ENCODE data around the gene VAV2. TPM values are rescaled to one million over a fixed set of nuclear protein-coding genes. Genes with fewer than 3 reads are reported as not detected.

Gene VAV2
- total and polyA plus RNA-seq, 2 experiments from 2014 or later = 8.1 to 28.9 TPM

- ATAC-seq = no peak
- H3K27me3 ChIP-seq (ENCODE audit: insufficient read depth) = no peaks in the 10 kb centered on the region
- no peak overlapping the region for H3K27ac ChIP-seq (ENCODE audit: low read depth)
- H3K4me2 ChIP-seq = no peak overlapping the region
- peaks cover 13% of the 10 kb centered on the region; the same call in 1 of the 2 replicates for H4K20me1 ChIP-seq (replicated peaks; ENCODE audit: insufficient read depth)
- Mint-ChIP-seq H3K27ac (0 out of 2 replicates have a peak overlapping the region, but pooled peaks have one; percentile 72), H3K4me1 (peaks cover 15% of the 10 kb centered on the region), H3K4me3 (no peak overlapping the region), H3K9me3 (no peaks in the 10 kb centered on the region; the same call in 2 of the 3 replicates), H3K27me3 (ENCODE audit: insufficient read depth, low read depth, poor library complexity) (peaks cover 12% of the 10 kb centered on the region), H3K36me3 (ENCODE audit: low read depth) (no peaks in the 10 kb centered on the region)
- H2AFZ ChIP-seq = no peak overlapping the region
- DNase-seq (ENCODE audit: low spot score) = no peak
- H3F3A ChIP-seq (replicated peaks; ENCODE audit: low read depth) = no peaks in the 10 kb centered on the region
- H3K4me3 ChIP-seq = no peak overlapping the region
- peaks cover 61% of the 10 kb centered on the region for H3K79me2 ChIP-seq (replicated peaks; ENCODE audit: insufficient read depth)
- H3K9me2 ChIP-seq (ENCODE audit: insufficient read depth) = no peaks in the 10 kb centered on the region
- no peaks in the 10 kb centered on the region for H3K4me1 ChIP-seq (ENCODE audit: insufficient read depth)
- TF ChIP-seq CREB1 (CRISPR knock-in tag; IDR thresholded peaks at IDR 0.05; ENCODE audit: low read depth) (no peak), JUNB (IDR thresholded peaks at IDR 0.05; ENCODE audit: unreplicated experiment) (no peak), ZNF114 (CRISPR knock-in tag; IDR thresholded peaks at IDR 0.05) (no peak), STAT1 (IDR thresholded peaks at IDR 0.05; ENCODE audit: unreplicated experiment) (no peak), CTCF (conservative IDR thresholded peaks at IDR 0.05; ENCODE audit: low read depth in 2 of 2) (no peak), ZNF331 (CRISPR knock-in tag; IDR thresholded peaks at IDR 0.05; ENCODE audit: low read depth) (no peak), REST (IDR thresholded peaks at IDR 0.05; ENCODE audit: unreplicated experiment) (no peak), NANOG (IDR thresholded peaks at IDR 0.05; ENCODE audit: borderline replicate concordance) (no peak)
- TF ChIP-seq, protein P1, sequence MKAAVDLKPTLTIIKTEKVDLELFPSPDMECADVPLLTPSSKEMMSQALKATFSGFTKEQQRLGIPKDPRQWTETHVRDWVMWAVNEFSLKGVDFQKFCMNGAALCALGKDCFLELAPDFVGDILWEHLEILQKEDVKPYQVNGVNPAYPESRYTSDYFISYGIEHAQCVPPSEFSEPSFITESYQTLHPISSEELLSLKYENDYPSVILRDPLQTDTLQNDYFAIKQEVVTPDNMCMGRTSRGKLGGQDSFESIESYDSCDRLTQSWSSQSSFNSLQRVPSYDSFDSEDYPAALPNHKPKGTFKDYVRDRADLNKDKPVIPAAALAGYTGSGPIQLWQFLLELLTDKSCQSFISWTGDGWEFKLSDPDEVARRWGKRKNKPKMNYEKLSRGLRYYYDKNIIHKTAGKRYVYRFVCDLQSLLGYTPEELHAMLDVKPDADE (IDR thresholded peaks at IDR 0.05) = no peak
- no peaks in the 10 kb centered on the region for H3K36me3 ChIP-seq (ENCODE audit: insufficient read depth)
Observed at GRCh38 chr9:133904346-133905090, 87.6 kb downstream of the VAV2 start.

Data from GM23338 (cell line).